Amniotic epithelial cell (primary cell): ENCODE data around the gene NPIPB6.
"Not testable (repeated sequence)": the region's sequence is repeated elsewhere in the genome, so short reads cannot be mapped to it uniquely, and the experiment has no call there.

ENCODE experiments used
- DNase-seq: peaks from one replicate; pipeline ENCODE4 v3.0.0-alpha.2; 2010; ENCODE audit warnings: low read depth

The NPIPB6 gene

DNA sequence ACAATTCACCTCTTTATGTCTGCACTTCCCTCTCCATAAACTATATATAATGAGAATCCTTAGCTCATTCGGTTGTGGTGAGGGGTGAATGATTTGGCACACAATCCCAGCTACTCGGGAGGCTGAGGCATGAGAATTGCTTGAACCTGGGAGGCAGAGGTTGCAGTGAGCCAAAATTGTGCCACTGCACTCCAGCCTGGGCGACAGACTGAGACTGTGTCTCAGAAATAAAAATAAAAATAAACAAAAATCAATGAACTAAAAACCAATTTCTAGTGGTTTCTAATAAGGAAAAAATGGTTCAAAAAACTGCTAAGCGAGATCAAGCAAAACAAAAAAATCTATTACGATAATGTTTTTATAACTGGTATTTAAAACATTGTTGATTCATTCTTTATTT lies at the start of gene NPIPB6:
Gene NPIPB6 (minus strand): TSS at position 101 of the 400 bp plus-strand sequence. CDS start 686 bp downstream, outside the sequence.
- not testable (repeated sequence) for DNase-seq

GRCh38 chr16:28403220-28404072 lies 40.1 kb upstream of the NPIPB6 start, which contains the start of gene EIF3CL:
EIF3CL (minus strand) TSS chr16:28403841; CDS start chr16:28403618, 223 bp downstream.
- DNase-seq: not testable (repeated sequence)

DNA sequence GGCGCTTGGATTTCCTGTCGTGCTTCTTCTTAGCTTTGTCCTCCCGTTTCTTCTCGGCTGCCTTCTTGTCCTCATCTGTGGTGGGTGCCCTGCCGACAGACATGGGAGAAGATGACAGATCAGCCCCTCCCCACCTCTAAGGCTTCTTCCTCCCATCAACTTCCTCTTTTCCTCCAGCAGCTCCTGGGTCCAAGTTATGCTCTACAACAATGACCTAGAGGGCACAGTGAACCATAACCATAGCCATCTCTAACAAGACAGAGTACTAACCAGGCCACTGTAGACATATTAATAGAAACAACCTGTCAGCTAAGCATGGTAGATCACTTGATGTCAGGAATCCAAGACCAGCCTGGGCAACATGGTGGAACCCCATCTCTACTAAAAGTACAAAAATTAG lies 28.7 kb upstream of the NPIPB6 start:
- DNase-seq: not testable (repeated sequence)

DNA sequence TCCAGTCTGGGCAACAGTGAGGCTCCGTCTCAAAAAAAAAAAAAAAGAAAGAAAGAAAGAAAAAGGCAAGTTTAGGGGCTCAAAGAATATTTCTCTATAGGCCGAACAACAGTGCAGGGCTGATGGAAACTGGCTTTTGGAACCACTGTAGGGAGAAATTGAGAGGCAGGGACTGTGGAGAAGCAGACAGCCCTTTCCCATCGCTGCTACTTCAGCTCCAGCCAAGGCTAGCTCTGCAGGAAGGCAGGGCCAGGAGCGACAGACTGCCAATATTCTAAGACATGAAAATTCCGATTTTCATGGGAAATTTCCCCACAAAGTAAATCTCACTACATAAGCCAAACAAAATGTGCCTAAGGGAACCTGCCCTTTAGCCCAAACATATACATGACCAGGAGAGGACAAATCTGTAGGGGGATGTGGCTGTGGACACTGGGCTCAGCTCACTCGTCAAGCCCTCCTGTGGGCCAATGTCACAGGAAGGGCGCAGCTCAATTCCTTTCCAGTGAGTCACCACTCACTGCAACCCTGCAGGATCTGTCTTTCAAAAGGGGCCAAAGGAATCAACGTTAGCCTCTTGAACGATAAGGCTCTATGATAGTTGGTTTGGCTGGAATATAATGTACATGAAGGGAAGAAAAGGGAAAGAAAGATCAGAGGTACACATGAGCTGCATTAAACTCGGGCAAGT lies 19.0 kb upstream of the NPIPB6 start:
- DNase-seq: not testable (repeated sequence)

DNA sequence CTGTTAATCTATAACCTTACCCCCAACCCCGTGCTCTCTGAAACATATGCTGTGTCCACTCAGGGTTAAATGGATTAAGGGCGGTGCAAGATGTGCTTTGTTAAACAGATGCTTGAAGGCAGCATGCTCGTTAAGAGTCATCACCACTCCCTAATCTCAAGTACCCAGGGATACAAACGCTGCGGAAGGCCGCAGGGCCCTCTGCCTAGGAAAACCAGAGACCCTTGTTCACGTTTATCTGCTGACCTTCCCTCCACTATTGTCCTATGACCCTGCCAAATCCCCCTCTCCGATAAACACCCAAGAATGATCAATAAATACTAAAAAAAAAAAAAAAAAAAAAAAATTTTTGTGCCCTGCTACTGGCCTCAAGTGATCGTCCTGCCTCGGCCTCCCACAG lies 14.5 kb upstream of the NPIPB6 start:
- not testable (repeated sequence) for DNase-seq

GRCh38 chr16:28377108-28377625 lies 13.9 kb upstream of the NPIPB6 start:
- DNase-seq: not testable (repeated sequence)

DNA sequence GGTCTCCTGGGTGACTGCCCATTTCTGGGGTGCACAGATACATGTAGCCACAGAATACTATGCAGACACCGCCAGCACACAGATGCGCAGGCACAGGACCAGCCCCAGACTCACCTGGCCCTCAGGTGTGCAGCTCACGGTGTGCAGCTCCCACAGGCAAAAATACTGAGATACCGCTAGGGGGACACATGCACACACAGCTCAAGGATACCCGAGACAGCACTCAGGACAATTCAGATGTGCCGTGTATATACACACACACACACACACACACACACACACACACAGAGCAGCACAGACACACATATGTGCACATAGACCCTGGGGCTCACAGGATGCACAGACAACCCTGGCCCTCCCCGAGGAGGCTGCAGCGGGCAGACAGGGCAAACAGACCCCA lies 11.8 kb upstream of the NPIPB6 start:
- DNase-seq: not testable (repeated sequence)

- DNase-seq: not testable (repeated sequence)
These were observed 11.0 kb upstream of the NPIPB6 start for GRCh38 chr16:28374281-28374680.

GRCh38 chr16:28367926-28368325 lies 4.6 kb upstream of the NPIPB6 start:
- not testable (repeated sequence) for DNase-seq

DNA sequence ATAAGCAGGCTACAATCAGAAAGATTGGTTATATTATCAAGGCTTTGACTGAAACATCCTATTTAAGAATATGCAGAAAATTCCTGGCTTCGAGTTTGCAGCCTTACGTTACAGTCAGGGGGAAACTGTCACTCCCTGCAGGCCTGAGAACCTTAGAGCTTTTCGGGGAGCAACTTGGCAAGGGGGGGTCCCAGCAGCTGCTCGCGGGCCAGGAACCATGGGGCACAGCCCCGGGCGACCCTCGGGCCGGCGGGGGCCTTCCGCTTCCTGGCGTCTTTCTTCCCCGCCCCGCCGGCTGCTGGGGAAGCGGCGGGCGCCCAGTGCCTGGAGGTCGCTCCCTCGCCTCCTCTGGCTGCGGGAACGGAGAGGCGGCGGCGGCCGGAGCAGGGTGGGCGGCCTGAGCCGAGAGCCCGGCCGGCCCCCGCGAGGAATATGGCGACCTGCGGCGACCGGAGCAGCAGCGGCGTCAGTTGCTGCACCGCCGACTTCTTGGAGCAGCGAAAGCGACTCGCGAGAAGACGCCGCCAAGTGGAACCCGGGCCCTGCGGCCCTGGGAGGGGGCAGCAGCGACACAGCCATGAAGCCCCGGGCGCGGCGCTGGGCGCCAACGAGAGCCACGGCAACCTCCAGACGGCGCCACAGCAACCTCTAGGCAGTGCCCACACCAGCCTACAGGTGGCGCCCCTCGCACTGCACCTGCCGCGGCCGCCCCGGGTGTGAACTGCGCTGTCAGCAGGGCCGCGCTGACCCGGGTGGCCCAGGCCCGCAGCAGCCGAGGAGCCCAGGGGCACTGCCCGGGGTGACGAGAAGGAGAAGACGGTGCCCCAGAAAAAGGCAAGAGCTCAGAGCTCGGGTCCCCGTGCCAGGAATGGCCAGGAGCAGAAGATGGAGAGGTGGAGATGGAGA lies 1.2 kb upstream of the NPIPB6 start:
- not testable (repeated sequence) for DNase-seq

GRCh38 chr16:28362600-28362999 lies 708 bp downstream of the NPIPB6 start:
- not testable (repeated sequence) for DNase-seq

GRCh38 chr16:28338230-28338629 lies 25.1 kb downstream of the NPIPB6 start:
- not testable (repeated sequence) for DNase-seq

- not testable (repeated sequence) for DNase-seq
These were observed 26.2 kb downstream of the NPIPB6 start for GRCh38 chr16:28336940-28337710.

GRCh38 chr16:28335678-28336077 lies 27.6 kb downstream of the NPIPB6 start:
- DNase-seq: not testable (repeated sequence)

DNA sequence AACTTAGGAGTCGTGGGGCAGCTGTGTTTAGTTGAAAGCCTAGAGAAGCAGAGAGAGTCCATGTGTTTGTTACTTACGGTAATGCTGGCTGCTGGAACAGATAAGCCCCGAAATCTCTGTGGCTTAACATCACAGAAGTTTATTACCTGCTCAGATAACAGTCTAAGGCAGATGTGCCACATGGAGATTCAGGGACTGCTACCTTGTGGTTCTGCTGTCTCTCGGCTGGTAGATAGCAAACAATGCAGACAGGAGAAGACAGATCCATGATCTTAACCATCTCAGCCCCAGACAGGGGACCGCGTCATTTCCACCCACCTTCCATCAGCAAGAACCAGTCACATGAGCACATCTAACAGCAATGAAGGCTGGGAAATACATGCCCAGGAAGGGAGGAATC lies 30.7 kb downstream of the NPIPB6 start:
- DNase-seq: not testable (repeated sequence)

DNA sequence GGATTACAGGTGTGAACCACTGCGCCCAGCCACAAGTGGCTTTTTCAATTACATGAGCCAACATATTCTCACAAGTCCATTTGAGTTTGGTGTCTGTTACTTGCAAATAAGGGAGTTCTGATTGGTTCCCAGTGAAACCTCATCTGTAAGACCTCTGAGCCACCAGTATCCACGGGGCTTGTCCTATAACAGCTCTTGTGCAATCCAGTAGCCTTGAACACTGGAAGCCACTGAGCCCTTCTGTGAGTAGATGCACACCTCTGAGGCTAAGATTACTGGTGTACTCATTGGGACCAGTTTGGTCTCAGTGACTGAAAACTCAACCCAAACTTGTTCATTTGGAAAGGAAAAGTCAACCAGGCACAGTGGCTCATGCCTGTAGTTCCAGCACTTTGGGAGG lies 32.3 kb downstream of the NPIPB6 start:
- DNase-seq: not testable (repeated sequence)

- DNase-seq: not testable (repeated sequence)
These were observed 33.1 kb downstream of the NPIPB6 start for GRCh38 chr16:28330232-28330631.

DNA sequence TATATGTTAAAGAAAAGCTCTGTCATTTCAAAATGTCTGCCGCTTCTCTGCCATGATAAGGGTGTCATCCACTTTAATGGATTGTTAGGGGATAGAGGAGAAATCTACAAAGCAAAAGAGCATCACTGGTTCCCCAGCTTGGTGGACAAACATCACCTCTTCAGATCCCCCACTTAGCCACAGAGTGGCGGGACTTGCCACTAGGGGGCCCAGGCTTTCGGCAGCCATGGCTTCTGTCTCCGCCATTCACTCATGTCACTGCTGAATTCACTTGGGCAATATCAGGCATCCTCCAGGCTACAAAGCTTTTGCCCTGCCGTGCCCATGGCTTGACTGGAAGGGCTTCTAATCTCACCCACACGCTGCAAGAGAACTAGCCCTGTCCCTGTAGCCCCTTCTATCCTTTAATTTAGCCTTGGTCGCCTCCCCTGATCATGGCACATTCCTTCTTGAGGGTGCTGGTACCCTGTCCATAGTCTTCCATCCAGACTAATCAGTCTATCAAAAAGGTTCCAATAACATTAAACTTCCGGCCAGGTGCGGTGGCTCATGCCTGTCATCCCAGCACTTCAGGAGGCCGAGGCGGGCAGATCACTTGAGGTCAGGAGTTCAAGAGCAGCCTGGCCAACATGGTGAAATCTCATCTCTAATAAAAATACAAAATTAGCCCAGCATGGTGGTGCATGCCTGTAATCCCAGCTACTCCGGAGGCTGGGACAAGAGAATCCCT lies 36.3 kb downstream of the NPIPB6 start:
- peak; percentile 28 for DNase-seq

DNA sequence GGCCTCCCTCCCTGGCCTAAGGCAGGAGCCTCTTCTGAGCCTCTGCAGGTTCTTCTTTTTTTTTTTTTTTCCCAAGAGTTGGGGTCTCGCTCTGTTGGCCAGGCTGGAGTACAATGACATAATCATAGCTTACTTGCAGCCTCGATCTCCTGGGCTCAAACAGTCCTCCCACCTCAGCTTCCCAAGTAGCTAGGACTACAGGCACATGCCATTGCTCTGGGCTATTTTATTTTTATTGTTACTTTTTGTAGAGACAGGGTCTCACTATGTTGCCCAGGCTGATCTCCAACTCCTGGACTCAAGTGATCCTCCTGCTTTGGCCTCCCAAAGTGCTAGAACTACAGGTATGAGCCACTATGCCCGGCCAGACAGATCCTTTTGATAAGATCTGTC lies 38.4 kb downstream of the NPIPB6 start:
- no peak for DNase-seq

GRCh38 chr16:28324235-28324886 lies 38.9 kb downstream of the NPIPB6 start:
- no peak for DNase-seq
